ENCODE results near the gene NOMO2. TPM values are rescaled to one million over a fixed set of nuclear protein-coding genes. Genes with fewer than 3 reads are reported as not detected.
"Not testable (repeated sequence)": the region's sequence is repeated elsewhere in the genome, so short reads cannot be mapped to it uniquely, and the experiment has no call there.

The NOMO2 gene
- polyA plus RNA-seq, 1 donor from 2014 or later, result 62.8 TPM

GRCh38 chr16:18586560-18587540 is 25.0 kb upstream of the NOMO2 start:
- not testable (repeated sequence) for H3K4me3 Mint-ChIP-seq, H3K4me1 Mint-ChIP-seq, H3K27ac Mint-ChIP-seq, H3K36me3 Mint-ChIP-seq, H3K27me3 Mint-ChIP-seq, H3K9me3 Mint-ChIP-seq

GRCh38 chr16:18585789-18586188 is 23.9 kb upstream of the NOMO2 start:
- not testable (repeated sequence) for H3K4me3 Mint-ChIP-seq, H3K27me3 Mint-ChIP-seq, H3K36me3 Mint-ChIP-seq, H3K4me1 Mint-ChIP-seq, H3K27ac Mint-ChIP-seq, H3K9me3 Mint-ChIP-seq

GRCh38 chr16:18582902-18583301 is 21.0 kb upstream of the NOMO2 start:
- Mint-ChIP-seq H3K4me1 (no peaks in the 10 kb centered on the region), H3K9me3 (peaks cover 0 to 2% (median 0%) of the 10 kb centered on the region in 3 donors), H3K27ac (no peak overlapping the region), H3K36me3 (no peaks in the 10 kb centered on the region), H3K27me3 (peaks cover 3% of the 10 kb centered on the region), H3K4me3 (no peak overlapping the region)

GRCh38 chr16:18580396-18580795 is 18.5 kb upstream of the NOMO2 start:
- not testable (repeated sequence) for H3K36me3 Mint-ChIP-seq, H3K4me3 Mint-ChIP-seq, H3K4me1 Mint-ChIP-seq, H3K9me3 Mint-ChIP-seq, H3K27ac Mint-ChIP-seq, H3K27me3 Mint-ChIP-seq

- H3K27ac Mint-ChIP-seq, H3K4me1 Mint-ChIP-seq, H3K9me3 Mint-ChIP-seq, H3K36me3 Mint-ChIP-seq, H3K4me3 Mint-ChIP-seq, H3K27me3 Mint-ChIP-seq: not testable (repeated sequence)
Measured at GRCh38 chr16:18579261-18579660, 17.4 kb upstream of the NOMO2 start.

- not testable (repeated sequence) for H3K27ac Mint-ChIP-seq, H3K4me3 Mint-ChIP-seq, H3K36me3 Mint-ChIP-seq, H3K4me1 Mint-ChIP-seq, H3K27me3 Mint-ChIP-seq, H3K9me3 Mint-ChIP-seq
Measured at GRCh38 chr16:18577942-18578341, 16.0 kb upstream of the NOMO2 start.

- H3K27ac Mint-ChIP-seq, H3K4me3 Mint-ChIP-seq, H3K36me3 Mint-ChIP-seq, H3K27me3 Mint-ChIP-seq, H3K9me3 Mint-ChIP-seq, H3K4me1 Mint-ChIP-seq: not testable (repeated sequence)
Measured at GRCh38 chr16:18575945-18576344, 14.0 kb upstream of the NOMO2 start.

- H3K4me1 Mint-ChIP-seq, H3K4me3 Mint-ChIP-seq, H3K27ac Mint-ChIP-seq, H3K36me3 Mint-ChIP-seq, H3K27me3 Mint-ChIP-seq, H3K9me3 Mint-ChIP-seq: not testable (repeated sequence)
Measured at GRCh38 chr16:18575298-18575917, 13.5 kb upstream of the NOMO2 start.

GRCh38 chr16:18573887-18574286 is 12.0 kb upstream of the NOMO2 start:
- not testable (repeated sequence) for H3K4me3 Mint-ChIP-seq, H3K36me3 Mint-ChIP-seq, H3K27me3 Mint-ChIP-seq, H3K9me3 Mint-ChIP-seq, H3K27ac Mint-ChIP-seq, H3K4me1 Mint-ChIP-seq

- not testable (repeated sequence) for H3K4me3 Mint-ChIP-seq, H3K36me3 Mint-ChIP-seq, H3K4me1 Mint-ChIP-seq, H3K27ac Mint-ChIP-seq, H3K9me3 Mint-ChIP-seq, H3K27me3 Mint-ChIP-seq
Measured at GRCh38 chr16:18572973-18573372, 11.1 kb upstream of the NOMO2 start.

GRCh38 chr16:18571307-18571850 is 9.5 kb upstream of the NOMO2 start:
- not testable (repeated sequence) for H3K4me1 Mint-ChIP-seq, H3K4me3 Mint-ChIP-seq, H3K27ac Mint-ChIP-seq, H3K9me3 Mint-ChIP-seq, H3K27me3 Mint-ChIP-seq, H3K36me3 Mint-ChIP-seq

- H3K4me3 Mint-ChIP-seq, H3K4me1 Mint-ChIP-seq, H3K27ac Mint-ChIP-seq, H3K27me3 Mint-ChIP-seq, H3K36me3 Mint-ChIP-seq, H3K9me3 Mint-ChIP-seq: not testable (repeated sequence)
Measured at GRCh38 chr16:18570529-18571306, 8.8 kb upstream of the NOMO2 start.

GRCh38 chr16:18560416-18561220 is 1.3 kb downstream of the NOMO2 start:
- H3K36me3 Mint-ChIP-seq, H3K27me3 Mint-ChIP-seq, H3K9me3 Mint-ChIP-seq, H3K4me1 Mint-ChIP-seq: not testable (repeated sequence)
- Mint-ChIP-seq H3K4me3 (peak overlapping the region in 2 of 4 donors; percentile 43 to 66), H3K27ac (peak overlapping the region in 1 of 3 donors; percentile 43)

GRCh38 chr16:18553671-18554070 is 8.2 kb downstream of the NOMO2 start:
- H3K27me3 Mint-ChIP-seq, H3K9me3 Mint-ChIP-seq, H3K4me3 Mint-ChIP-seq, H3K36me3 Mint-ChIP-seq, H3K27ac Mint-ChIP-seq, H3K4me1 Mint-ChIP-seq: not testable (repeated sequence)

GRCh38 chr16:18547382-18547781 is 14.5 kb downstream of the NOMO2 start:
- H3K9me3 Mint-ChIP-seq, H3K4me3 Mint-ChIP-seq, H3K27ac Mint-ChIP-seq, H3K36me3 Mint-ChIP-seq, H3K4me1 Mint-ChIP-seq, H3K27me3 Mint-ChIP-seq: not testable (repeated sequence)
